Hippocampal formation (tissue), 2 donors: Measurements from ENCODE around the gene THAP4.
"Not testable (repeated sequence)": the region's sequence is repeated elsewhere in the genome, so short reads cannot be mapped to it uniquely, and the experiment has no call there.

Experiments
- DNase-seq, 2 donors: peaks; one replicate each; lab custom pipeline; 2025; lab: John Stamatoyannopoulos, UW

The THAP4 gene

GRCh38 chr2:241612156-241613016, 24.6 kb downstream of the THAP4 start:
- no peak for DNase-seq

GRCh38 chr2:241611062-241611461, 25.9 kb downstream of the THAP4 start:
- DNase-seq: no peak

- DNase-seq: peak; percentile 38 to 61
Measured at GRCh38 chr2:241609859-241610793, 26.8 kb downstream of the THAP4 start.

GRCh38 chr2:241608881-241609280, 28.1 kb downstream of the THAP4 start:
- no peak for DNase-seq

- DNase-seq: no peak
Measured at GRCh38 chr2:241607162-241607885, 29.6 kb downstream of the THAP4 start.

- DNase-seq: no peak
Measured at GRCh38 chr2:241606186-241606585, 30.8 kb downstream of the THAP4 start.

GRCh38 chr2:241603686-241604085, 33.3 kb downstream of the THAP4 start:
- DNase-seq: no peak

GRCh38 chr2:241602720-241603119, 34.2 kb downstream of the THAP4 start:
- no peak for DNase-seq

- DNase-seq: no peak
Measured at GRCh38 chr2:241601841-241602240, 35.1 kb downstream of the THAP4 start.

- no peak for DNase-seq
Measured at GRCh38 chr2:241599615-241600014, 37.3 kb downstream of the THAP4 start.

GRCh38 chr2:241598487-241598886, 38.5 kb downstream of the THAP4 start:
- no peak for DNase-seq

GRCh38 chr2:241598061-241598460, 38.9 kb downstream of the THAP4 start:
- no peak for DNase-seq

- no peak for DNase-seq
Measured at GRCh38 chr2:241597561-241597960, 39.4 kb downstream of the THAP4 start.

- no peak for DNase-seq
Measured at GRCh38 chr2:241595600-241596140, 41.3 kb downstream of the THAP4 start.

- no peak for DNase-seq
Measured at GRCh38 chr2:241593271-241593670, 43.7 kb downstream of the THAP4 start.

- no peak for DNase-seq
Measured at GRCh38 chr2:241592126-241592845, 44.7 kb downstream of the THAP4 start.

- not testable (repeated sequence) for DNase-seq
Measured at GRCh38 chr2:241590496-241591455, 46.2 kb downstream of the THAP4 start.

- DNase-seq: not testable (repeated sequence)
Measured at GRCh38 chr2:241589863-241590262, 47.1 kb downstream of the THAP4 start.

GRCh38 chr2:241586564-241587264, 50.2 kb downstream of the THAP4 start:
- DNase-seq: no peak
